Stimulated activated CD4-positive, alpha-beta T cell treated with anti-CD3 and anti-CD28 coated beads, Interleukin-1b, Interleukin-23, amount 100 ng/mL, for 24 hours (primary cell): ENCODE results near the gene TMCO4.

Experiments used
- DNase-seq, 4 experiments: peaks; one replicate each; pipeline ENCODE4 v3.0.0-alpha.2; 2020; ENCODE audit warnings: low read depth in 4 of 4, low spot score in 1 of 4

Gene TMCO4

GRCh38 chr1:19689085-19689757 lies 110.5 kb downstream of the TMCO4 start:
- DNase-seq: no peak

GRCh38 chr1:19688041-19688842 lies 111.5 kb downstream of the TMCO4 start:
- DNase-seq: no peak

GRCh38 chr1:19687414-19687813 lies 112.3 kb downstream of the TMCO4 start:
- DNase-seq: no peak

- DNase-seq: no peak
Measured at GRCh38 chr1:19685994-19686393, 113.7 kb downstream of the TMCO4 start.

- no peak for DNase-seq
Measured at GRCh38 chr1:19684677-19685076, 115.0 kb downstream of the TMCO4 start.

GRCh38 chr1:19683351-19683750 lies 116.4 kb downstream of the TMCO4 start:
- no peak for DNase-seq

GRCh38 chr1:19682901-19683300 lies 116.8 kb downstream of the TMCO4 start:
- no peak for DNase-seq

- DNase-seq: no peak
Measured at GRCh38 chr1:19682257-19682656, 117.5 kb downstream of the TMCO4 start.

GRCh38 chr1:19680644-19681043 lies 119.1 kb downstream of the TMCO4 start:
- DNase-seq: no peak

- no peak for DNase-seq
Measured at GRCh38 chr1:19679691-19680090, 120.0 kb downstream of the TMCO4 start.

- no peak for DNase-seq
Measured at GRCh38 chr1:19678931-19679453, 120.7 kb downstream of the TMCO4 start.

GRCh38 chr1:19678493-19678892 lies 121.2 kb downstream of the TMCO4 start:
- DNase-seq: no peak

GRCh38 chr1:19676438-19676922 lies 123.2 kb downstream of the TMCO4 start:
- DNase-seq: no peak

- no peak for DNase-seq
Measured at GRCh38 chr1:19675797-19676196, 123.9 kb downstream of the TMCO4 start.

- DNase-seq: no peak
Measured at GRCh38 chr1:19672237-19672636, 127.5 kb downstream of the TMCO4 start.

GRCh38 chr1:19670787-19671186 lies 128.9 kb downstream of the TMCO4 start:
- no peak for DNase-seq

GRCh38 chr1:19668888-19669287 lies 130.8 kb downstream of the TMCO4 start:
- DNase-seq: no peak

GRCh38 chr1:19665496-19666465 lies 133.9 kb downstream of the TMCO4 start:
- no peak for DNase-seq

GRCh38 chr1:19665186-19665495 lies 134.6 kb downstream of the TMCO4 start:
- no peak for DNase-seq

- DNase-seq: peak in 1 of 4 experiments; percentile 40
Measured at GRCh38 chr1:19664453-19665185, 135.1 kb downstream of the TMCO4 start, which contains the start of gene HTR6. Gene HTR6 (plus strand): TSS chr1:19664875. CDS start chr1:19665754, 879 bp downstream.
